Fibroblast of mammary gland (primary cell): ENCODE results near the gene PRF1.

Experiments
- DNase-seq: peaks from one replicate; pipeline ENCODE4 v3.0.0-alpha.2; 2010; ENCODE audit warnings: low read depth
- H3K4me3 ChIP-seq: 2 replicates; pipeline ENCODE4 v1.5.1; 2011; ENCODE audit warnings: low read depth, mild to moderate bottlenecking, low read length, moderate library complexity; ENCODE audit not compliant: control insufficient read depth
- TF ChIP-seq, protein P1 (sequence below): conservative IDR thresholded peaks from 2 replicates; pipeline ENCODE4 v1.5.1; 2011; ENCODE audit warnings: low read depth, low read length, inconsistent platforms; ENCODE audit not compliant: control insufficient read depth, insufficient read depth

The PRF1 gene

DNA sequence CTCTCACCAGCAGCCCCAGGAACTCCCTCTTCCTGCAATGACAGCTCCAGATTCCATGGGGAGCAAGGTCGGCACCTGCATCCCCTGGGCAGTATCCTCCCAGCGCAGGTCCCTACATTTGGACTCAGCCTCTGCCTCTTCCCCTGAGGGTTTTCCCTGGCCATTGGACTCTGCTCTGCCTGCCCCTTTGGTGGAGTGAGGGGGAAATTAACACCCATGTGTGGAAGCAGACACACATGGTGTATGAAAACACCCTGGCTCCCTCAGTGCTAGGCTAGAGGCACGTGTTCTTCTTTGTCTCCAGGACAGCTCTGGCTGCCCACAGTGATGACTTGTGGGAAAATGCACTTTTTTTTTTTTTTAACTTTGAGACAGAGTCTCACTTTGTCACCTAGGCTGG lies 8.4 kb downstream of the PRF1 start:
- TF ChIP-seq, protein P1, sequence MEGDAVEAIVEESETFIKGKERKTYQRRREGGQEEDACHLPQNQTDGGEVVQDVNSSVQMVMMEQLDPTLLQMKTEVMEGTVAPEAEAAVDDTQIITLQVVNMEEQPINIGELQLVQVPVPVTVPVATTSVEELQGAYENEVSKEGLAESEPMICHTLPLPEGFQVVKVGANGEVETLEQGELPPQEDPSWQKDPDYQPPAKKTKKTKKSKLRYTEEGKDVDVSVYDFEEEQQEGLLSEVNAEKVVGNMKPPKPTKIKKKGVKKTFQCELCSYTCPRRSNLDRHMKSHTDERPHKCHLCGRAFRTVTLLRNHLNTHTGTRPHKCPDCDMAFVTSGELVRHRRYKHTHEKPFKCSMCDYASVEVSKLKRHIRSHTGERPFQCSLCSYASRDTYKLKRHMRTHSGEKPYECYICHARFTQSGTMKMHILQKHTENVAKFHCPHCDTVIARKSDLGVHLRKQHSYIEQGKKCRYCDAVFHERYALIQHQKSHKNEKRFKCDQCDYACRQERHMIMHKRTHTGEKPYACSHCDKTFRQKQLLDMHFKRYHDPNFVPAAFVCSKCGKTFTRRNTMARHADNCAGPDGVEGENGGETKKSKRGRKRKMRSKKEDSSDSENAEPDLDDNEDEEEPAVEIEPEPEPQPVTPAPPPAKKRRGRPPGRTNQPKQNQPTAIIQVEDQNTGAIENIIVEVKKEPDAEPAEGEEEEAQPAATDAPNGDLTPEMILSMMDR: no peak
- H3K4me3 ChIP-seq: no peak overlapping the region
- DNase-seq: no peak

DNA sequence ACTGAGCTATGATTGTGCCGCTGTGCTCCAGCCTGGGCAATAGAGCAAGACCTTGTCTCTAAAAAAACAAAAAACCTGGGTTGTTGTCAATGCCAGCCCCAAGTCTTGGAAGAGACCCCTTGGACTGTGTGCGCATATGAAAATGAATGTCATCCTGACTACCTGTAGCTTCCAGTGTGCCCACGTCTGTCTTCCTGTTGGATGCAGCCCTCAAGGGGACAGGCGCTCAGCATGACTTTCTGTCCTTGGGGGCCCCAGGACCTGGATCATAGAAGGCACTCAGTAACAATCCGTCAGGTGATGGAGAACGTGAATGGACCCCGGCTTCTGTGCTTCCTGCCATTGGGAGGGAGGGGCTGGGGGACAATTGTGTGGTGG lies 9.0 kb downstream of the PRF1 start:
- no peak overlapping the region for H3K4me3 ChIP-seq
- DNase-seq: no peak
- TF ChIP-seq, protein P1: no peak

- no peak for DNase-seq
- TF ChIP-seq, protein P1: no peak
- H3K4me3 ChIP-seq: no peak overlapping the region
These were observed 9.6 kb downstream of the PRF1 start for GRCh38 chr10:70592746-70593512.

DNA sequence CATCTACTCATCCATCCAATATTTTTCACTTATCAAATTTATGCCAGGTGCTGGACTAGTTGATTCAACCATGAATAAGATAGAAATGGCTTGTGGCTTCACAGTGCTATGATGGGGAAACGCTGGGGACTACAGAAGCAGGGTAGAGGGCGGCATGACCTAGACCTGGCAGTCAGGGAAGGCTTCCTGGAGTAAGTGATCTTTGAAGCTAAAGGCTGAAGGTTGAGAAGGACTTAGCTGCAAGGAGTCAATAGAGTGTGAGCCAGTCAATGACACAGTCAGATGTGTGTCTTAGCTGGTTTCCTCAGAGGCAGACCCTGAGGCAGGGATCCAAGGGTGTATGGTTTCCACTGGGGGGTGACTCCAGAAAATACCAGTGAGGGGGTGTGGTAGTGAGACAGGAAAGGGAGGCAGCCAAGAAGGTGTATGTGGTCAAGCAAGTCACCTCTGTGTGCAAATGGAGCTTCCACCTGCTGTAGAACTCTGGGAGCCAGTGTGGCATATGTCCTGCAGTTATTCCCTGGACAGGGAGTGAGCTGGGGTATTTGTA lies 10.3 kb downstream of the PRF1 start:
- TF ChIP-seq, protein P1: no peak
- DNase-seq: no peak
- H3K4me3 ChIP-seq: no peak overlapping the region

- TF ChIP-seq, protein P1: no peak
- no peak overlapping the region for H3K4me3 ChIP-seq
- no peak for DNase-seq
These were observed 11.7 kb downstream of the PRF1 start for GRCh38 chr10:70590655-70591416.

- TF ChIP-seq, protein P1: no peak
- no peak overlapping the region for H3K4me3 ChIP-seq
- peak; percentile 77 for DNase-seq
These were observed 12.5 kb downstream of the PRF1 start for GRCh38 chr10:70589762-70590654.
